CD14-positive monocyte (primary cell): ENCODE measurements around the gene SMCHD1. TPM values are rescaled to one million over a fixed set of nuclear protein-coding genes. Genes with fewer than 3 reads are reported as not detected.

Experiments
- DNase-seq, 3 donors: peaks; one replicate each; pipeline ENCODE4 v3.0.0-alpha.2; 2011 to 2022
- H2AFZ ChIP-seq: 2 replicates; pipeline ENCODE4 v1.6.0; 2012; ENCODE audit warnings: mild to moderate bottlenecking, low read depth, low read length, inconsistent platforms; ENCODE audit not compliant: insufficient read depth, poor library complexity, severe bottlenecking
- H3K27ac ChIP-seq, 2 donors: 1 replicate in 1 of 2; 2 replicates in 1 of 2; pipeline ENCODE4 v1.5.1; 2012 to 2013; ENCODE audit warnings: low read length in 2 of 2, control low read depth in 1 of 2, inconsistent platforms in 1 of 2, low read depth in 1 of 2, mild to moderate bottlenecking in 1 of 2
- H3K27me3 ChIP-seq, 2 donors: one replicate each; pipeline versions ENCODE4 v1.6.0 to v1.6.1; 2011 to 2013; ENCODE audit warnings: low read length in 2 of 2; ENCODE audit not compliant: control insufficient read depth in 2 of 2, insufficient read depth in 2 of 2
- H3K36me3 ChIP-seq, 2 donors: replicated peaks in 1 of 2; 1 replicate in 1 of 2; 2 replicates in 1 of 2; pipeline versions ENCODE4 v1.5.1 to v1.6.1; 2012 to 2013; ENCODE audit warnings: low read length in 2 of 2, control low read depth in 1 of 2, inconsistent platforms in 1 of 2, mild to moderate bottlenecking in 1 of 2; ENCODE audit not compliant: insufficient read depth in 2 of 2, control insufficient read depth in 1 of 2
- H3K4me1 ChIP-seq, 2 donors: 1 replicate in 1 of 2; 2 replicates in 1 of 2; pipeline versions ENCODE4 v1.5.1 to v1.6.1; 2012 to 2013; ENCODE audit warnings: low read length in 2 of 2, control low read depth in 1 of 2, inconsistent platforms in 1 of 2, mild to moderate bottlenecking in 1 of 2, moderate library complexity in 1 of 2; ENCODE audit not compliant: insufficient read depth in 2 of 2, control insufficient read depth in 1 of 2
- H3K4me2 ChIP-seq: replicated peaks from 2 replicates; pipeline ENCODE3; 2012; ENCODE audit warnings: low read length, moderate library complexity, mild to moderate bottlenecking; ENCODE audit not compliant: poor library complexity, severe bottlenecking; ENCODE audit errors: extremely low read depth
- H3K4me3 ChIP-seq, 3 experiments: fragments of 200-600 bp in 1 of 3; sonication (generic) in 1 of 3; replicated peaks in 1 of 3; 1 replicate in 2 of 3; 2 replicates in 1 of 3; pipeline ENCODE4 v1.5.1; 2011 to 2013; ENCODE audit warnings: low read length in 3 of 3, mild to moderate bottlenecking in 3 of 3, control low read depth in 2 of 3, low read depth in 2 of 3, inconsistent platforms in 1 of 3, moderate library complexity in 1 of 3
- H3K79me2 ChIP-seq: 2 replicates; pipeline ENCODE4 v1.6.0; 2012; ENCODE audit warnings: mild to moderate bottlenecking, control low read depth, inconsistent platforms, low read length, moderate library complexity; ENCODE audit not compliant: insufficient read depth
- H3K9ac ChIP-seq: 2 replicates; pipeline ENCODE4 v1.6.0; 2017; ENCODE audit warnings: low read length, mild to moderate bottlenecking; ENCODE audit not compliant: insufficient read depth, poor library complexity, severe bottlenecking
- H3K9me3 ChIP-seq, 2 donors: replicated peaks in 1 of 2; 1 replicate in 1 of 2; 2 replicates in 1 of 2; pipeline versions ENCODE4 v1.5.1 to v1.6.1; 2012 to 2013; ENCODE audit warnings: low read length in 2 of 2, control low read depth in 1 of 2; ENCODE audit not compliant: control insufficient read depth in 1 of 2, insufficient read depth in 1 of 2
- H4K20me1 ChIP-seq: 2 replicates; pipeline ENCODE4 v1.6.0; 2012; ENCODE audit warnings: mild to moderate bottlenecking, low read length, control low read depth, moderate library complexity; ENCODE audit not compliant: insufficient read depth
- H3K27ac Mint-ChIP-seq, 7 donors: one replicate each; pipeline ENCODE4 v1.8.0; 2020; ENCODE audit warnings: mild to moderate bottlenecking in 7 of 7, mixed read lengths in 7 of 7, moderate library complexity in 6 of 7, inconsistent platforms in 2 of 7
- H3K27me3 Mint-ChIP-seq, 3 donors: one replicate each; pipeline ENCODE4 v1.8.0; 2021 to 2022; ENCODE audit warnings: low read depth in 3 of 3, mild to moderate bottlenecking in 3 of 3, mixed read lengths in 3 of 3, moderate library complexity in 3 of 3, inconsistent platforms in 1 of 3
- H3K36me3 Mint-ChIP-seq, 2 donors: one replicate each; pipeline ENCODE4 v1.8.0; 2020; ENCODE audit warnings: mixed read lengths in 2 of 2, inconsistent platforms in 1 of 2, mild to moderate bottlenecking in 1 of 2
- H3K4me1 Mint-ChIP-seq: one replicate; pipeline ENCODE4 v1.8.0; 2020; ENCODE audit warnings: mild to moderate bottlenecking, mixed read lengths
- H3K4me3 Mint-ChIP-seq, 2 donors: one replicate each; pipeline ENCODE4 v1.8.0; 2020; ENCODE audit warnings: mild to moderate bottlenecking in 2 of 2, mixed read lengths in 2 of 2, moderate library complexity in 1 of 2
- H3K9me3 Mint-ChIP-seq, 7 donors: one replicate each; pipeline ENCODE4 v1.8.0; 2020 to 2022; ENCODE audit warnings: mixed read lengths in 7 of 7, mild to moderate bottlenecking in 6 of 7, moderate library complexity in 6 of 7, inconsistent platforms in 2 of 7
- CTCF ChIP-seq: fragments of 200-600 bp; IDR thresholded peaks from one replicate; pipeline ENCODE4 v1.8.0; 2022; ENCODE audit warnings: antibody characterized with exemption, mild to moderate bottlenecking
- WGBS: methylation state at CpG from one replicate; pipeline ENCODE4 v1.1.5; 2013; ENCODE audit warnings: missing lambda C conversion rate; ENCODE audit not compliant: insufficient coverage; 5-methylcytosine and 5-hydroxymethylcytosine counted together
- intact Hi-C, 2 donors: fragments of 100-400 bp; cut with micrococcal nuclease; formaldehyde crosslinking; loops; one replicate each; pipeline versions ENCODE4 v1.15.0 to v1.15.1; 2023
- polyA plus RNA-seq, 3 donors: library from polyadenylated mRNA; depleted of rRNA in 1 of 3; unstranded in 2 of 3; stranded (reverse) in 1 of 3; fragments of 300-500 nt in 2 of 3; fragments of >200 nt in 1 of 3; fragmentation: Illumina TruSeq in 2 of 3; gene quantifications; 1 replicate in 2 of 3; 2 replicates in 1 of 3; pipeline ENCODE4 v1.2.3, GENCODE V29; 2012 to 2021

SMCHD1 gene
- polyA plus RNA-seq, 3 donors, result 12.7 to 45.5 (median 16.8) TPM

- no peaks in the 10 kb centered on the region for H3K27me3 Mint-ChIP-seq
- no peak overlapping the region for H3K4me2 ChIP-seq
- intact Hi-C loops, result loop anchor here in 1 of 2 donors (10.0 kb wide), 1 partner anchor 118 kb away; no protein-coding TSS in a partner anchor
Measured at GRCh38 chr18:2787225-2787624, 131.7 kb downstream of the SMCHD1 start.

GRCh38 chr18:2792395-2792794 lies 136.9 kb downstream of the SMCHD1 start:
- Histone ChIP-seq H2AFZ (no peak overlapping the region), H3K4me1 (no peaks in the 10 kb centered on the region), H4K20me1 (peaks cover 60% of the 10 kb centered on the region), H3K4me3 (no peak overlapping the region), H3K36me3 (peaks cover 78 to 96% of the 10 kb centered on the region in 2 donors), H3K79me2 (peaks cover 3% of the 10 kb centered on the region), H3K4me2 (no peak overlapping the region), H3K9ac (no peak overlapping the region), H3K9me3 (no peaks in the 10 kb centered on the region), H3K27ac (no peak overlapping the region), H3K27me3 (no peaks in the 10 kb centered on the region)
- Mint-ChIP-seq H3K27me3 (no peaks in the 10 kb centered on the region), H3K36me3 (peaks cover 61 to 77% of the 10 kb centered on the region in 2 donors), H3K9me3 (no peaks in the 10 kb centered on the region), H3K4me3 (no peak overlapping the region), H3K4me1 (no peaks in the 10 kb centered on the region), H3K27ac (peak overlapping the region in 1 of 7 donors; percentile 50)
- no peak for DNase-seq
- no CpG with 5 or more reads among the region's 2 CpGs for WGBS
- no peak for TF ChIP-seq CTCF
- intact Hi-C loops, result loop anchor here in 1 of 2 donors (5.0 kb wide), 1 partner anchor 55 kb away; the partner anchor contains the start of gene EMILIN2

More at GRCh38 chr18:2787225-2787624, 131.7 kb downstream of the SMCHD1 start:
- no peaks in the 10 kb centered on the region for H3K4me1 ChIP-seq
- peaks cover 33% of the 10 kb centered on the region for H4K20me1 ChIP-seq
- no peaks in the 10 kb centered on the region for H3K27me3 ChIP-seq
- no peak overlapping the region for H2AFZ ChIP-seq
- Mint-ChIP-seq H3K4me1 (no peaks in the 10 kb centered on the region), H3K9me3 (no peaks in the 10 kb centered on the region), H3K36me3 (peaks cover 63 to 81% of the 10 kb centered on the region in 2 donors), H3K27ac (peak overlapping the region in 5 of 7 donors; percentile 8 to 39 (median 10)), H3K4me3 (no peak overlapping the region)
- no peak overlapping the region for H3K27ac ChIP-seq
- TF ChIP-seq CTCF, result no peak
- H3K9me3 ChIP-seq, result no peaks in the 10 kb centered on the region
- no peak for DNase-seq
- no peak overlapping the region for H3K9ac ChIP-seq
- no peak overlapping the region for H3K4me3 ChIP-seq
- H3K36me3 ChIP-seq, result peaks cover 87 to 100% of the 10 kb centered on the region in 2 donors
- peaks cover 3% of the 10 kb centered on the region for H3K79me2 ChIP-seq
